CD4-positive, alpha-beta T cell treated with Interleukin-4 for 1 hour (primary cell): ENCODE data around the gene ULBP2.
"Not testable (repeated sequence)": the region's sequence is repeated elsewhere in the genome, so short reads cannot be mapped to it uniquely, and the experiment has no call there.

Experiments
- DNase-seq, 2 donors: peaks; one replicate each; pipeline ENCODE4 v3.0.0-alpha.2; 2020 to 2022

Gene ULBP2

DNA sequence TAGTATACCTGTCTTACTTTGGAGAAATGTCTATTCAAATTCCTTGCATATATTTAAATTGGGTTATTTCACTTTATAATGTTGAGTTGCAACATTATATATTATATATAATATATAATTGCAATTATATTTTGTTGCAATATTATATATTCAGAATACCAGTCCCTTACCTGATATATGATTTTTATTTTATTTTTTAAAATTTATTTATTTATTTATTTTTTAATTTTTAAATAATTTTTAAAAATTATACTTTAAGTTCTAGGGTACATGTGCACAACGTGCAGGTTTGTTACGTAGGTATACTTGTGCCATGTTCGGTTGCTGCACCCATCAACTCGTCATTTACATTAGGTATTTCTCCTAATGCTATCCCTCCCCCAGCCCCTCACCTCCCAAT lies 14.8 kb upstream of the ULBP2 start:
- not testable (repeated sequence) for DNase-seq

DNA sequence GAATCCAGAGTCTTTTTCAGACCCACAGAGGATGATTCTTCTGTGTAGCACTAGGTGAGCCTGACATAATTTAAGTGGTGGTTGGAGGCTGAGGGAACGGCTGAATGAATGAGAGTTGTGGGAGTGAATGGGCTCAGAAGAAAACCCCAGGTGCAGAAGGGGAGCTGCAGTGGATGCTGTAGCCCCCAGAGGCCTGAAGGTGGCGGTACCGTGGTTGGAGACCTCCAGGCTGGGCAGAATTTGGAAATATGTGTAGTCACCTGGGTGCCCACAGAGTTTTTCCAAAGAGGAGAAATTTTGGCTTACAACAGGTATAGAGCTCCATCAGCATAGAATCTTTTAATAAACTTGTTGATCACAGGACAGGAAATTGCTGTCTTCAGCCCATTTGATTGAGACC lies 12.4 kb upstream of the ULBP2 start:
- no peak for DNase-seq

DNA sequence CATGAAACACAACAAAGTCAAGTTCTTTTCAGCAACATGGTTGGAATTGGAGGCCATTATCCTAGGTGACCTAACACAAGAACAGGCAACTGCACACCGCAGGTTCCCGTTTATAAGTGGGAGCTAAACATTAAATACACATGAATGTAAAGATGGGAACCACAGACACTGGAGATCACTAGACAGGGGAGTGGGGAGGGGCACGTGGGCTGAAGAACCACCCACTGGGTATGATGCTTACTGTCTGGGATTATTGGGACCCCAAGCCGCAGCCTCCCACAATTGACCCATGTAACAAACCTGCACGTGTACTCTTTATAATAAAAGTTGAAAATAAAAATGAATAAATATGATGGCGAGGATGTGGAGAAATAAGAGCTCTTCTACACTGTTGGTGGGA lies 10.3 kb upstream of the ULBP2 start:
- DNase-seq: no peak

DNA sequence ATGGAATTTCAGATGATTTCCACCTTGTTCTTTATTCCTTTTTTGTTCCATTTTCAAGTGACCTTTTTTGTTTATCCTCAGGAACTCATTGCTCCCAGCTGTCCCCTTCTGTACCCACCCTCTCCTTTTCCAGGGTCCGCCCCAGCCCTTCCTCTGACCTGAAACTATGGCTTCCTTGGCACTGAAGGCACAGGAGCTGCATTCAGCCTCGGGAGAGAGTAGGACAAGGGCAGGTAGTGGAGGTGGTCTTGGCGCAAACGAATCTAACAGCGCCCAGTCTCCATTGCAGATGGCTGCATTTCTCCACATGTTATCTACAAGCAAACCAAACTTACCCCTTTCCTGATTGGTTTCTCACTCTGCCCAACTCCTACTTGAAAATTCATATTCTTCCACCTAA lies 8.8 kb upstream of the ULBP2 start:
- DNase-seq: no peak

DNA sequence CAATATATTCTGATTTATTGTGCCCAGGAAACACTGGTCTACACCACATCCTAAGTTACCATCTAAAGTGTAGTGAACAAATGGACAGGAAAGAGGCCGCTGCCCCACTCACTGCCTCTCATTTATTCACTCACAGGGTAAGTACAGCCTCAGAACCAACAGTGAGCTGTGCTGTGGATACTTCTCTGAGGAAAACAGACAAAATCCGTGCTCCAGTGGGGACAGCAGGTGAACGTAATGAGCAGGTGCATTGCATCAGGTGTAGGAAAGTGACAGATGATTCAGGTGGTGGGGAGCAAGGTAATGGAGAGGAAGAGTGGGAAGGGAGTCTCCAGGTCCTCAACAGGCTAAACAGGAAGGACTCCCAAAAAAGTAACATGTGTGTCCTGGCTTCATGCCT lies 8.4 kb upstream of the ULBP2 start:
- DNase-seq: no peak

DNA sequence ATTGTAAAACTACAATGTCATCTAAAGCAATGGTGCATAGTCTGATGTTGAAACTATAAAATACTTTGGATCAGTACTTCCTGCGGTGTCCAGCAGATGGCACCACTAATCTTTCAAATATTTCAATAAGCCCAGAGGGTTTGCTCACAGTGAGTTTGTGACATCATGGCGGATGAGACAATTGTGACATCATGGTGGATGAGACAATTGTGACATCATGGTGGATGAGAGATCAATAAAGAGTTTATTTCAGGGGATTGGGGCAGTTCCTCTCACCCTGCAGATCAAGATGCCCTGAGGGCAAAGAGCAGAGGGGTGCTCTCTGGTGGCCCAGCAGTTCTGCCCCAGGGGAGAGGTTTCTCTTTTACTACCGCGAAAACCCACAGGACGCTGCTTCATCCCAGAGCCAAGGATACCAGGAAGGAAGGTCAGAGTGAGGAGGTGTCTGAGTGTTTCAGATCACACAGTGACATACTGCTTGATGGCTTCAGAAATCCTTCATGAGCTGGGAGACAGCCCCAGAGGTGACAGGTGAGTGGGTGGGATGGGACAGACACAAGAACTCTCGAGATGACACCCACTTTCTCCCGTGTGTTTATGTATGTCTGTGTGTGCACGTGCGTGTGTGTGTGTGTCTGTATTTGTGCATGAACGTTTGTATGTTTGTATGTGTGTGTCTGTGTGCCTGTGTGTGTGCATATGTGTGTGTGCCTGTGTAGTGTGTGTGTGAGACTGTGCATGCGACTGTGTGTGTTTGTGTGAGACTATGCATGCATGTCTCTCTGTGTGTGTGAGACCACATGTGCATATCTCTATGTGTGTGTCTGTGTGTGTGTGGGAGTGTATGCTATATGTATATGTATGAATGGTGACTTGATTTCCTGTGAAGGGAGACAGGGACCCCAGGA lies 7.3 kb upstream of the ULBP2 start:
- peak; percentile 77 to 83 for DNase-seq

DNA sequence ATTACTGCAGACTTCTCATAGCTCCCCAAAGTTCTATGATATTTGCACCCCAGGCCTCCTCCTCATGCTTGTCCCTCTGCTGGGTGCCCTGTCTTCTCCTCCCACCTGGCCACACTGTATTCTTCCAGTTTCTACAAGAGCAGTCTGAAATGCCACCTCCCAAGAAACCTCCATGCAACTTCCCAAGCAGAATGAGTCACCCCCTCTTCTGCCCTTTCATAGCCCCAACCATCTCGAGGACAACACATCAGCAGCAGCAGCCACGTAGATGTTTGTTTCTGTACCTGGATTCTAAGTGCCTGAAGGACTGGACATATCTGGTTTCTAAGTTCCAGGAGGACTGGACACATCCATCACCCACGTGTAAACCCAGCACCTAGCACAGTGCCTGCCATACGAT lies 6.6 kb upstream of the ULBP2 start:
- no peak for DNase-seq

DNA sequence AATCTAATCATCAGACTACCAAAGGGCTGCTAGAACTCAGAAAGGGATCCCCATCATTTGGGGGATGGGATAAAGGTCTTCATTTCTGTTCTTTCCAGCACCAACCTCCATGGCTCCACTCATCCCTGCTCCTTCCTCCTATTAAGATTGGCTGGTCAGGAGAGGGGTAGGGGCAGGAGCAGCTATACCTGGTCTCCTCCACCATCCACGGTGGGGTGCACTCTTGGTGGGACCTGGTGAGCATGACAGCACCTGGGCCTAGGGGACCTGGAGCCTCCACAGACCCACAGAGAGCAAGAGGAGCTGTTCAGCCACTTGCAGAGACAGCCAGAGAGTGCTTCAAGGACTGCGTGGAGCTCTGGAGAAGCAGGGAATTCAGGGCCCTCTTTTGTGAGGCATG lies 6.1 kb upstream of the ULBP2 start:
- no peak for DNase-seq

DNA sequence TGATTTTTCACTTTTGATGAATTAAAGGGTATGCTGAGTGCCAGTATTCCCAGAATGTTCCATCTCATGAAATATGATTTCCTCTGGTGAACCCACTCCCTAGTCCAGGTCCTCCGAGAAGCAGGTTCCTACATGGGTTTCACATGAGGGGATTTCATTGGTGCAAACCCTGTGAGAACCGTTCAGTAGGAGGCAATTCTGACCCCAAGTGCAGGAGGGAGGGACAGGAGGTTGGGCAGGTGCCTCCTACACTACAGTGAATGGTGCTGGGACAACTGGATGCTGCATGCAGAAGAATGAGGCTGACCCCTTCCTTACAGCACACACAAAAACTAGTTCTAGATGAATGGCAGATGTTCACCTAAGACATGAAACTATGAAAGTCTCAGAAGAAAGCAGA lies 5.1 kb upstream of the ULBP2 start:
- DNase-seq: no peak

DNA sequence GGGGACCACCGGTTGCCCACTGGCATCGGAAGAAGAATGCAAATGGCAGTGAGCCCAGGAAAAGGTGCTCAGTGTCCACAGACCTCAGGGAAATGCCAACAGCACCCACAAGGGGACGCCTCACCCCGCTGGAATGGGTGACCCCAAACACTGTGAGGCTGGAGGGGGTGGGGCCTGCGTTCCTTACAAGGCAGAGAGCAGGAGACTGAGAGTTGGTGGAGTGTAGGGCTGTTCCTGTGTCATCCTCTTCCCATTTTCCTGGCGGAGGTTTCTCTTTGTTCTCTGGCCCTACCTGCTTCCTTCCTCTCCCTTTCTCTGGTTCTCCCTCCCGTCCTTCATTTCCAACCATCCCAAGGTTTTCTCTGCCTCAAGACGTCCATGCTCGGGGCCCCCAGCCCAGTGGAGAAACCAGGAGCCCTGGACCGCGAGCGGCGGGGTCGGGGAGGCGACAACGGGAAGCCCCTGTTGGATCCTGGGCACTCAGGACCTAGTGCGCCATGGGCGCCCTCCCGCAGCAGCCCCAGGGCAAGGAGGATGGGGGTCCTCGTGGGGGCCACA lies 3.7 kb upstream of the ULBP2 start:
- not testable (repeated sequence) for DNase-seq

DNA sequence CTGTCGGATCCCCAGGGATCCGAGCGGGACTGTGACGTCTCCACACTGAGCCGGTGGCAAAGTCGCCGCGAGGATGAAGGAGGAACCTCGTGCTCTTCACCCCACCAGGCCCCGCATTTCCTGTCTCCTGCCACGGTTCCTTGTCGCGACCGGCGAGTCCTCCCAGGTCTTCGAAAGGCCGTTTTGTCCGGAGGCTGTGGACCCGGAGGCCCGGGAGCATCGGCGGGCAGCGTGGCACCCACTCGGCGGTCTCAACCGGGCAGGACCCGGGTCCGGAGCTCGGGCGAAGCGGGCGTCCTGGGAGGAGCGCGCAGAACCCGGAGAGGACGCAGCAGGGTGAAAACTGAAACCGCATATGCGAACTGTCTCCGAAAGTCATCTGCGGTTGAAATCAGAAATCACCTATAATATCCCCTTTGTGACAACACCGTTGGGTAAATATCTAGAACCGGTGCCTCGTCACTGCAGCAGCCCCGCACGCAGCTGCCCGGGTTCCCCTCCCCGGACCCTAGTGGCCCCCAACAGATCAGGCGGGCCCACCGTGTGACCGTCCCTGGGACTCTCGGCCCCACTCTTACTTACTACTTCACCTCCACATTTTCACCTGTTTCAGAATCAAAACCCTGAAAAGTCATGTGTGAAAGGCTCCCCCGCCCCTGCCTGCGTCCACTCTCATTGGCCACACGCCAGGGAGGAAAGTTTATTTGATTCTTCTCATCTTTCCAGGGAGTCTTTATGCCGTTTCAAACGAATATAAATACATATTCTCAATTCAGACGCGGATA lies 3.1 kb upstream of the ULBP2 start:
- peak; percentile 75 to 81 for DNase-seq

DNA sequence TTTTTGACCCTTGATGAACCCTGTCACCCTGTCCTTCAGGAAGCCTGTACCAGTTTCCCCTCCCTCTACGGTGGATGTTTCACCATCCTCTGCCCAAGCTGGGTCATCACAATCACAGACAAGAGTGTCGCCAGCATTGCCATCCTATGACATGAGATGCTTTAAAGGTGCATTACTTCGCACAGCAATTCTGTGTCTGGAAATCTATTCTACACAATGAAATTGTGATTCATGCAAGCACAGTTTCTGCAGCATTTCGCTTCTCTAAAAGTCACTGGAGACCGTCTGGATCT lies 2.5 kb upstream of the ULBP2 start:
- DNase-seq: no peak

DNA sequence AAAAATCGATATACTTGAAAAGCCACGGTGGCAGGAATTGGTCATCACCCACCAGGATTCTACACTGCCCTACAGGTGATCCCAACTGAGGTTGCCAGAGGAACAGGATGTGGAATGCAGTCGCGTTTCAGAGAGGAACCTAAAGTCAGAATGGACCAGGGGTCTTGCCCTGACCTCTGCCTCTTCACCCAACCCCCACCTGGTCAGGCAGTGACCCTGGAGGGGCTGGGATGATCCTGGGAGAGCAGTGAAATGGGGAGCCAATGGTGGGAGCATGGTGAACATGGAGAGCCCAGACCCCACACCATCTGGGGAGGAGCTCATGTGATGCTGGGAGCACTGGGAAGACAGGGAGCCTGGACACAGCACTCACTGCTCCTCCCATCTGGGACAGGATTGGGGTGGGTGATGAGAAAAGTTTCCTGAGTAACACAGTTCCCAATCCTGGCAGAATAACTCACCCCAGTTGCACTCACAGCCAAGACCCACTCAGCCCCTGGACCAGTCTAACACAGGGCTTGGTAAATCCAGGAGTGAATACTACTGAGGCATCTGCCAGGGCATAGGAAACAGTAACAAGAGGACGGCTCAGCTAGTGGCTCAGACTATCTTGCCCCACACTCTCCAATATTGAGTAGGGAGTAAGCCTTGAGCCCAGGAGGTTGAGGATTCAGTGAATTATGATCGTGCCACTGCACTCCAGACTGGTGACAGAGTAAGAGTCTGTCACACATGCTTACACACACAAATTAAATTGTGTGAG lies 1.7 kb upstream of the ULBP2 start:
- no peak for DNase-seq

DNA sequence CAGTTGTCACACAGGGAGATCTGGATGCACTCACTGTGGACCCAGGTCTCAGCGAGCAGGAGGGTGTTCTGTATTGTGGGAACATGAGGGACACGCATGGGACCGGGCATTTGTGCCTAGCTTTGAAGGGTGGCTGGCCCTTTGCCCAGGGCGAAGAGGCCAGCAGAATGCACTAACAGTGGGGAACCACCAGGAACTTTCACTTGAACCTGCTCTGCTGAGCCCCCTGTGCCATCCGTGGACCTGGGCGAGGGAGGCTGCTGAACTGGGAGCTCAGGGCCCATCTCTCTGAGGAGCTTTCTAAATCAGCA lies 1.2 kb upstream of the ULBP2 start:
- DNase-seq: no peak

DNA sequence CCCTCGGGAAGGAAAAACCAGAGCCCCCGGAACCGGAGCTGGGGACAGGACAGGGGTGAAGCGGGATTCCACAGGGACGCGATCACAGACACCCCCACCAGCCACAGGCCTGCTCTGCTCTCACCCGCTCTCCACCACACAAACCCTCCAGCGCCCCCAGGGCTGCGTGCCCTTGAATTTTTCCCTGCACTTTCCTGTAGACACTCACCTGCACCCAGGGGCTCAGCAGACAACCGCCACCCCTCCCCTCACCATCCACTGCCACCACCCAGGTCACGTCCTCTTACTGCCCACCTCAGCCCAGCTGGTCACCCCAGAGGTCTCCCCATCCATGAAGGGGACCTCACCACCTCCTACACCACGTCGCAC lies 631 bp downstream of the ULBP2 start:
- no peak for DNase-seq

DNA sequence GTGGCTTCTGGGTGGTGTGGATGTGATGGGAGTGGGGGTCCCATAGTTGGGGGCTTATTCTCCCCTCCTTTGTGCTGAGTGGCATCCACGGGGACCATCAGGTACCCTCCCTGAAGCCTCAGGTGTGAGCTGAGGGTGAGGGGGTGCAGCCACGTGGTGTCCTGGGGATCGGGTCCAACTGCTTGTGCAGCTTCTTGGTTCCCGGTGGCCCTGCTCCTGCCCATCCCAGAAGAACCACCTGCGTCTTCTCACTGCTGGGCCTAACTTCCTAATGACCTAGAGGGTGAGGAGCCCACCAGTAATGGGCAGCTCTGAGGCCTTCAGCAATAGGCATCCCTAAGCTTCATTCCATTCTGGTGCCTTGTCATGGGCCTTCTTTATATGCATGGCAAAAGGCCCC lies 1.5 kb downstream of the ULBP2 start:
- not testable (repeated sequence) for DNase-seq

DNA sequence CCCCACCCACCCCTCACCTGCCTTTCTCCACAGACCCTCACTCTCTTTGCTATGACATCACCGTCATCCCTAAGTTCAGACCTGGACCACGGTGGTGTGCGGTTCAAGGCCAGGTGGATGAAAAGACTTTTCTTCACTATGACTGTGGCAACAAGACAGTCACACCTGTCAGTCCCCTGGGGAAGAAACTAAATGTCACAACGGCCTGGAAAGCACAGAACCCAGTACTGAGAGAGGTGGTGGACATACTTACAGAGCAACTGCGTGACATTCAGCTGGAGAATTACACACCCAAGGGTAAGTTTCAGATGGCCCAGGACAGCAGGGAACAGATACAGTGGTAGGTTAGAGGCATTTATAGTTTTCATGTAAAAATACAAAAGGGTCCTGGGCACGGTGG lies 3.5 kb downstream of the ULBP2 start:
- not testable (repeated sequence) for DNase-seq

DNA sequence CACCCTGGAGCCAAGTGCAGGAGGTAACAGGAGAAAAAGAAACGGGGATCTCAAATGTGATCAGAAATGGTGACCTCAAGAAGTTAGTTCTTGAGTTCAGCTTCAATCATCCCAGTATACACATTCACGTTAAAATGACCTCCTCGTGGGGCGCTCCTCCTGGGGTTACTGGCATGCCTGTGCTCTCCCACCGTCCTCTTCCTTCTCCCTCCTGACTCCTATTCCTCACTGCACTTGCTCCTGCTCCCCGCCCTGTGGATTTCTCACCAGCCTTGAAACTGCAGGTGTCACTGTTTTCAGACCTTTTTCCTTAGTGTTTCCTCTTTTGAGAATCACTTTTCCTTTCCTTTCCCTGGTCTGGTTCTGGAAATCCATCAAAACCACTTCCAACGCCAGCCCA lies 4.8 kb downstream of the ULBP2 start:
- DNase-seq: not testable (repeated sequence)

DNA sequence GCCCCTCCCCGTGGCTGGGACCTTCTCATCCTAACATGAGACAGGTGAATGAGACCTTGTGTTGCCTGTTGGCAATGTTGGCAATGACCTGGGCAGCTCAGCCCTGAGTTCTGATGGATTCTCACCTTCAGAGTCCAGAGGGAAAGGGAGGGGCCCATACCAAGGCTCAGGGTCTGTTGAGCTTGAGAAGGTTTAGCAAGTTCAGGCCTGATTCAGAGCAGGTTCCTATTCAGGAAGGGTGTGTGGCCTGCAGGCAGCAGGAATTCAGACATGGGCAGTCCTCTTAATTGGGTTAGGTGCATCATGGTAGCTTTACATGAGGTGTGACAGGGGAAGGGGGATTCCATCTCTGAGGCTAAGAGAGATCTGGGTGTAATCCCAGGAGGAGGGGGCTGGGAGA lies 5.7 kb downstream of the ULBP2 start:
- not testable (repeated sequence) for DNase-seq

DNA sequence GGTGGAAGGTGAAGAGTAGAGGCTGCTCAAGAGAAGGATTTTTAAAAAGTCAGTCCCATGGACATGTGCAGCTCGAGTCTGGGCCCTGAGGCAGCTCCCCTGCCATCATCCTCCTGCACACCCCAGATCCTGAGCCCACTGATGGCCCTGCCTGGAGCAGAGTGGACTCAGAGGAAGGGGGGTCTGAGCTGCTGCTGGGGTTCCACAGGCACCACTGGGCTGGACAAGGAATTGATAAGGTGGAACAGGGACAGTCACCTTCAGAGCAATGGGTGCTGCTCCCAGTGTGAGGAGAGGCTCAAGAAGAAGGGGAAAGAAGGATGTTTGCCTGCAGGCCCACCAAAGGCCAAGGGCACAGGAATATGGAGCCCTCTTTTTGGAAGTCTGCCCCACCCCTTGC lies 6.2 kb downstream of the ULBP2 start:
- no peak for DNase-seq

DNA sequence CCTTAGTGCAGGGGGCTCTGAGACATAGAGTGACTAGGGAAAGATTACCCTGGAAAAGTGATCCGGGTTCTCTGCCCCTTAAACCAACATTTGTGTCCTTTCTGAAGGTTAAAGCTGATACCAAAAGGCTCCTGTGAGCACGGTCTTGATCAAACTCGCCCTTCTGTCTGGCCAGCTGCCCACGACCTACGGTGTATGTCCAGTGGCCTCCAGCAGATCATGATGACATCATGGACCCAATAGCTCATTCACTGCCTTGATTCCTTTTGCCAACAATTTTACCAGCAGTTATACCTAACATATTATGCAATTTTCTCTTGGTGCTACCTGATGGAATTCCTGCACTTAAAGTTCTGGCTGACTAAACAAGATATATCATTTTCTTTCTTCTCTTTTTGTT lies 6.8 kb downstream of the ULBP2 start:
- no peak for DNase-seq

DNA sequence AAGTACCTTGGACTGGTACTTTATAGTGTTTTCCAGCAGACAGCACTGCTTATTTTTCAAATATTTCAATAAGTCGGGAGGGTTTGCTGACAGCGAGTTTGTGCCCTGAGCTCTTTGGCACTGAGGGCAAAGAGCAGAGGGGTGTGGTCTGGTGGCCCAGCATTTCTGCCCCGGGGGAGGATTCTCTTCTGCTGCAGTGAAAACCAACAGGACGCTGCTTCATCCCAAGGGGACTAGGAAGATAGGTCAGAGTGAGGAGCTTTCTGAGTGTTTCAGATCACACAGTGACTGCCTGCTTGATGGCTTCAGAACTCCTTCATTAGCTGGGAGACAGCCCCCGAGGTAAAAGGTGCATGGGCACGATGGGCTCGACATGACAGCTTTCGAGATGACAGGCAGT lies 8.6 kb downstream of the ULBP2 start:
- no peak for DNase-seq

DNA sequence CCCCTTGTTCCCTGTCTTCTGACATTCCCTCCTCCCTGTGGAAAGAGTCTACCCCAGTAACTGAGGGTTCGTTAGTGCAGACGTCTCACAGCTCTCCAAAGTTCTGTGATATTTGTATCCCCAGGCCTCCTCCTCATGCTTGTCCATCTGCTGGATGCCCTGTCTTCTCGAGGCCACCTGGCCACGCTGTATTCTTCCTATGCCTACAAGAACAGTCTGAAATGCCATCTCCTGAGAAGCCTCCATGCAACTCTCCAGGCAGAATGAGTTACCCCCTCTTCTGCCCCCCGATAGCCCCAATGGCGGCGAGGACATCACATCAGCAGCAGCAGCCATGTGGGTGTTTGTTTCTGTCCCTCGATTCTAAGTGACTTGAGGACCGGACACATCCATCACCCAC lies 9.3 kb downstream of the ULBP2 start:
- DNase-seq: no peak

DNA sequence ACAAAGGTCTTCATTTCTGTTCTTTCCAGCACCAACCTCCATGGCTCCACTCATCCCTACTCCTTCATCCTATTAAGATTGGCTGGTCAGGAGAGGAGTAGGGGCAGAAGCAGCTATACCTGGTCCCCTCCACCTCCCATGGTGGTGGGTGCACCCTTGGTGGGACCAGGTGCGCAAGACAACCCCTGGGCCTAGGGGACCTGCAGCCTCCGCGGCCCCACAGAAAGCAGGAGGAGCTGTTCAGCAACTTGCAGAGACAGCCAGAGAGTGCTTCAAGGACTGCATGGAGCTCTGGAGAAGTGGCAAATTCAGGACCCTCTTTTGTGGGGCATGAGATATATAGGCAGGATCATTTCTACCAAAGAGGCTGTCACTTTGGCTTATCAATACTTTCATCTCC lies 9.8 kb downstream of the ULBP2 start:
- DNase-seq: no peak
